Measurements from ENCODE around the gene TERT.

Gene TERT

GRCh38 chr5:1221721-1222120 is 73.1 kb downstream of the TERT start:
- no peak overlapping the region for H3K9ac ChIP-seq (ENCODE audit: low read depth, low read length, poor library complexity, severe bottlenecking)
- no peak overlapping the region for H3K4me2 ChIP-seq (ENCODE audit: low read depth, low read length, poor library complexity, severe bottlenecking)
- no peaks in the 10 kb centered on the region for H3K36me3 ChIP-seq (ENCODE audit: insufficient read depth, low read length)
- no peak overlapping the region for H2AFZ ChIP-seq (ENCODE audit: low read length)
- no peaks in the 10 kb centered on the region for H4K20me1 ChIP-seq (ENCODE audit: insufficient read depth, low read length, poor library complexity, severe bottlenecking)
- TF ChIP-seq, protein P1, sequence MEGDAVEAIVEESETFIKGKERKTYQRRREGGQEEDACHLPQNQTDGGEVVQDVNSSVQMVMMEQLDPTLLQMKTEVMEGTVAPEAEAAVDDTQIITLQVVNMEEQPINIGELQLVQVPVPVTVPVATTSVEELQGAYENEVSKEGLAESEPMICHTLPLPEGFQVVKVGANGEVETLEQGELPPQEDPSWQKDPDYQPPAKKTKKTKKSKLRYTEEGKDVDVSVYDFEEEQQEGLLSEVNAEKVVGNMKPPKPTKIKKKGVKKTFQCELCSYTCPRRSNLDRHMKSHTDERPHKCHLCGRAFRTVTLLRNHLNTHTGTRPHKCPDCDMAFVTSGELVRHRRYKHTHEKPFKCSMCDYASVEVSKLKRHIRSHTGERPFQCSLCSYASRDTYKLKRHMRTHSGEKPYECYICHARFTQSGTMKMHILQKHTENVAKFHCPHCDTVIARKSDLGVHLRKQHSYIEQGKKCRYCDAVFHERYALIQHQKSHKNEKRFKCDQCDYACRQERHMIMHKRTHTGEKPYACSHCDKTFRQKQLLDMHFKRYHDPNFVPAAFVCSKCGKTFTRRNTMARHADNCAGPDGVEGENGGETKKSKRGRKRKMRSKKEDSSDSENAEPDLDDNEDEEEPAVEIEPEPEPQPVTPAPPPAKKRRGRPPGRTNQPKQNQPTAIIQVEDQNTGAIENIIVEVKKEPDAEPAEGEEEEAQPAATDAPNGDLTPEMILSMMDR (conservative IDR thresholded peaks at IDR 0.05; ENCODE audit: low read length) = no peak
- TF ChIP-seq EZH2phosphoT487 (IDR thresholded peaks at IDR 0.05; ENCODE audit: borderline replicate concordance) = no peak
- H3K79me2 ChIP-seq (ENCODE audit: insufficient read depth, low read length) = no peaks in the 10 kb centered on the region
- H3K9me3 ChIP-seq (ENCODE audit: insufficient read depth, low read depth, low read length) = no peaks in the 10 kb centered on the region
- no peaks in the 10 kb centered on the region for H3K9me2 ChIP-seq (replicated peaks; ENCODE audit: low read depth, low read length)
- H3F3A ChIP-seq (ENCODE audit: low read depth) = no peaks in the 10 kb centered on the region
- peaks cover 25% of the 10 kb centered on the region for H3K4me1 ChIP-seq (ENCODE audit: insufficient read depth, low read length, poor library complexity, severe bottlenecking)
- no peaks in the 10 kb centered on the region for H3K27me3 ChIP-seq (ENCODE audit: insufficient read depth, low read length, poor library complexity, severe bottlenecking)
- no peak overlapping the region for H3K4me3 ChIP-seq (ENCODE audit: low read length, poor library complexity, severe bottlenecking)

- Histone ChIP-seq H2AFZ (ENCODE audit: low read length) (no peak overlapping the region), H4K20me1 (ENCODE audit: insufficient read depth, low read length, poor library complexity, severe bottlenecking) (no peaks in the 10 kb centered on the region), H3K9ac (ENCODE audit: low read depth, low read length, poor library complexity, severe bottlenecking) (no peak overlapping the region), H3K9me2 (replicated peaks; ENCODE audit: low read depth, low read length) (no peaks in the 10 kb centered on the region), H3K27me3 (ENCODE audit: insufficient read depth, low read length, poor library complexity, severe bottlenecking) (no peaks in the 10 kb centered on the region), H3K4me2 (ENCODE audit: low read depth, low read length, poor library complexity, severe bottlenecking) (no peak overlapping the region), H3K4me1 (ENCODE audit: insufficient read depth, low read length, poor library complexity, severe bottlenecking) (peaks cover 16% of the 10 kb centered on the region), H3K79me2 (ENCODE audit: insufficient read depth, low read length) (no peaks in the 10 kb centered on the region), H3F3A (ENCODE audit: low read depth) (no peaks in the 10 kb centered on the region), H3K4me3 (ENCODE audit: low read length, poor library complexity, severe bottlenecking) (no peak overlapping the region), H3K9me3 (ENCODE audit: insufficient read depth, low read depth, low read length) (no peaks in the 10 kb centered on the region), H3K36me3 (ENCODE audit: insufficient read depth, low read length) (no peaks in the 10 kb centered on the region)
- TF ChIP-seq EZH2phosphoT487 (IDR thresholded peaks at IDR 0.05; ENCODE audit: borderline replicate concordance) = no peak
- TF ChIP-seq, protein P1 (conservative IDR thresholded peaks at IDR 0.05; ENCODE audit: low read length) = no peak
Measured at GRCh38 chr5:1220831-1221230, 74.0 kb downstream of the TERT start.

GRCh38 chr5:1220351-1220750 is 74.5 kb downstream of the TERT start:
- H3K9me3 ChIP-seq (ENCODE audit: insufficient read depth, low read depth, low read length) = no peaks in the 10 kb centered on the region
- H3K36me3 ChIP-seq (ENCODE audit: insufficient read depth, low read length) = no peaks in the 10 kb centered on the region
- H3K4me1 ChIP-seq (ENCODE audit: insufficient read depth, low read length, poor library complexity, severe bottlenecking) = peaks cover 16% of the 10 kb centered on the region
- H3F3A ChIP-seq (ENCODE audit: low read depth) = no peaks in the 10 kb centered on the region
- TF ChIP-seq, protein P1 (conservative IDR thresholded peaks at IDR 0.05; ENCODE audit: low read length) = no peak
- no peak for TF ChIP-seq EZH2phosphoT487 (IDR thresholded peaks at IDR 0.05; ENCODE audit: borderline replicate concordance)
- no peak overlapping the region for H3K4me2 ChIP-seq (ENCODE audit: low read depth, low read length, poor library complexity, severe bottlenecking)
- H2AFZ ChIP-seq (ENCODE audit: low read length) = no peak overlapping the region
- no peaks in the 10 kb centered on the region for H3K9me2 ChIP-seq (replicated peaks; ENCODE audit: low read depth, low read length)
- no peak overlapping the region for H3K9ac ChIP-seq (ENCODE audit: low read depth, low read length, poor library complexity, severe bottlenecking)
- no peak overlapping the region for H3K4me3 ChIP-seq (ENCODE audit: low read length, poor library complexity, severe bottlenecking)
- H3K79me2 ChIP-seq (ENCODE audit: insufficient read depth, low read length) = no peaks in the 10 kb centered on the region
- H4K20me1 ChIP-seq (ENCODE audit: insufficient read depth, low read length, poor library complexity, severe bottlenecking) = no peaks in the 10 kb centered on the region
- H3K27me3 ChIP-seq (ENCODE audit: insufficient read depth, low read length, poor library complexity, severe bottlenecking) = no peaks in the 10 kb centered on the region
